PC-9 (cell line): ENCODE results near the gene ANO2. TPM values are rescaled to one million over a fixed set of nuclear protein-coding genes. Genes with fewer than 3 reads are reported as not detected.

Source experiments
- Bru-seq: library from RNA; stranded (reverse); fragments of 400-500 nt; gene quantifications from one replicate; lab custom pipeline; 2021; lab: Mats Ljungman, UMichigan
- BruChase-seq, 2 experiments: library from RNA; stranded (reverse); fragments of 400-500 nt; gene quantifications; one replicate each; lab custom pipeline; 2021; lab: Mats Ljungman, UMichigan
- BruUV-seq: library from RNA; stranded (reverse); fragments of 400-500 nt; replicated peaks from 2 replicates; lab custom pipeline; 2021; lab: Mats Ljungman, UMichigan
- CTCF ChIA-PET: fragments of 300-600 bp; sonication (Branson Sonifier 250); formaldehyde crosslinking; loops from one replicate; lab custom pipeline; 2022; ENCODE audit warnings: antibody characterized with exemption; lab: Charles Lee
- POLR2A ChIA-PET: fragments of 300-600 bp; sonication (Branson Sonifier 250); formaldehyde crosslinking; loops from one replicate; lab custom pipeline; 2022; ENCODE audit warnings: antibody characterized with exemption; ENCODE audit not compliant: unreplicated experiment; lab: Charles Lee
- DNase-seq, 2 experiments: peaks; one replicate each; pipeline versions ENCODE4 v3.0.0 to v3.0.0-alpha.2; 2015 to 2022; ENCODE audit warnings: mixed read lengths in 1 of 2
- H2AFZ ChIP-seq: fragments of 200-600 bp; sonication (generic); 2 replicates; pipeline ENCODE4 v1.8.1; 2017; ENCODE audit warnings: antibody characterized with exemption
- H3F3A ChIP-seq: fragments of 200-600 bp; sonication (generic); 2 replicates; pipeline ENCODE4 v1.8.1; 2017; ENCODE audit warnings: antibody characterized with exemption, mild to moderate bottlenecking, low read depth; ENCODE audit not compliant: insufficient read depth
- H3K27ac ChIP-seq: fragments of 200-600 bp; sonication (generic); 2 replicates; pipeline ENCODE4 v1.6.1; 2016; ENCODE audit warnings: mixed run types
- H3K27me3 ChIP-seq: fragments of 200-600 bp; sonication (generic); 2 replicates; pipeline ENCODE4 v1.6.1; 2016; ENCODE audit warnings: low read depth, mixed run types; ENCODE audit not compliant: insufficient read depth
- H3K36me3 ChIP-seq: fragments of 200-600 bp; sonication (generic); 2 replicates; pipeline ENCODE4 v1.6.1; 2016; ENCODE audit warnings: low read depth, mixed run types
- H3K4me1 ChIP-seq: fragments of 200-600 bp; sonication (generic); replicated peaks from 2 replicates; pipeline ENCODE4 v1.6.1; 2016; ENCODE audit warnings: mixed run types; ENCODE audit not compliant: insufficient read depth
- H3K4me2 ChIP-seq: fragments of 200-600 bp; sonication (generic); 2 replicates; pipeline ENCODE4 v1.6.1; 2017; ENCODE audit warnings: mixed run types
- H3K4me3 ChIP-seq: fragments of 200-600 bp; sonication (generic); 2 replicates; pipeline ENCODE4 v1.6.1; 2016; ENCODE audit warnings: mixed run types
- H3K79me2 ChIP-seq: fragments of 200-600 bp; sonication (generic); 2 replicates; pipeline ENCODE4 v1.6.1; 2017; ENCODE audit warnings: low read depth, mixed run types
- H3K9me2 ChIP-seq: fragments of 200-600 bp; sonication (generic); 2 replicates; pipeline ENCODE4 v1.8.1; 2017; ENCODE audit warnings: mild to moderate bottlenecking; ENCODE audit not compliant: insufficient read depth
- H3K9me3 ChIP-seq: fragments of 200-600 bp; sonication (generic); 2 replicates; pipeline ENCODE4 v1.8.1; 2016; ENCODE audit warnings: low read depth; ENCODE audit not compliant: insufficient read depth
- H4K20me1 ChIP-seq: fragments of 200-600 bp; sonication (generic); 2 replicates; pipeline ENCODE4 v1.8.1; 2017; ENCODE audit not compliant: insufficient read depth
- EZH2 ChIP-seq: fragments of 200-600 bp; sonication (generic); IDR thresholded peaks from 2 replicates; pipeline ENCODE4 v1.8.0; 2017; ENCODE audit warnings: antibody characterized with exemption, low read depth
- intact Hi-C: fragments of 100-400 bp; cut with micrococcal nuclease; formaldehyde crosslinking; loops from one replicate; pipeline ENCODE4 v1.10.0; 2022; ENCODE audit not compliant: unreplicated experiment
- long read RNA-seq: library from polyadenylated mRNA; stranded (forward); transcript quantifications from one replicate; pipeline ENCODE4 v2.0.0, GENCODE V29; 2022
- total RNA-seq: library from RNA; stranded (reverse); gene quantifications from 2 replicates; pipeline ENCODE4 v1.2.3, GENCODE V29; 2021
- TF ChIP-seq, protein P1 (sequence below): fragments of 200-600 bp; sonication (generic); conservative IDR thresholded peaks from 2 replicates; pipeline ENCODE4 v1.6.1; 2017; ENCODE audit warnings: mixed run types, antibody characterized with exemption, mild to moderate bottlenecking, moderate library complexity

ANO2 gene
- total RNA-seq (not detected in 2 replicates), Bru-seq, nascent RNA (percentile 0 among the genes with signal in this experiment), BruChase-seq, experiment 1, labeled RNA remaining after a 2-hour chase (percentile 0 among the genes with signal in this experiment), BruChase-seq, experiment 2, labeled RNA remaining after a 6-hour chase (percentile 2 among the genes with signal in this experiment)
- long read RNA-seq, result 0 reads

GRCh38 chr12:5945071-5946008 lies at the start of gene ANO2:
ANO2 (minus strand) TSS chr12:5945259; CDS start chr12:5945217, 42 bp downstream.
- no peaks in the 10 kb centered on the region for H3K4me1 ChIP-seq
- H3K79me2 ChIP-seq, result no peaks in the 10 kb centered on the region
- no peak within 1 kb of the TSS for H3K4me2 ChIP-seq
- no peak within 1 kb of the TSS for H3K27ac ChIP-seq
- no peaks in the 10 kb centered on the region for H3K9me3 ChIP-seq
- no peak within 1 kb of the TSS for H3K4me3 ChIP-seq
- BruUV-seq, result no TSS peak
- peaks cover 100% of the 10 kb centered on the region for H3K27me3 ChIP-seq
- H4K20me1 ChIP-seq, result no peaks in the 10 kb centered on the region
- intact Hi-C loops, result no loop called here
- H3K9me2 ChIP-seq, result no peaks in the 10 kb centered on the region
- ChIA-PET POLR2A (no interaction called here), CTCF (no interaction called here)
- TF ChIP-seq, protein P1, sequence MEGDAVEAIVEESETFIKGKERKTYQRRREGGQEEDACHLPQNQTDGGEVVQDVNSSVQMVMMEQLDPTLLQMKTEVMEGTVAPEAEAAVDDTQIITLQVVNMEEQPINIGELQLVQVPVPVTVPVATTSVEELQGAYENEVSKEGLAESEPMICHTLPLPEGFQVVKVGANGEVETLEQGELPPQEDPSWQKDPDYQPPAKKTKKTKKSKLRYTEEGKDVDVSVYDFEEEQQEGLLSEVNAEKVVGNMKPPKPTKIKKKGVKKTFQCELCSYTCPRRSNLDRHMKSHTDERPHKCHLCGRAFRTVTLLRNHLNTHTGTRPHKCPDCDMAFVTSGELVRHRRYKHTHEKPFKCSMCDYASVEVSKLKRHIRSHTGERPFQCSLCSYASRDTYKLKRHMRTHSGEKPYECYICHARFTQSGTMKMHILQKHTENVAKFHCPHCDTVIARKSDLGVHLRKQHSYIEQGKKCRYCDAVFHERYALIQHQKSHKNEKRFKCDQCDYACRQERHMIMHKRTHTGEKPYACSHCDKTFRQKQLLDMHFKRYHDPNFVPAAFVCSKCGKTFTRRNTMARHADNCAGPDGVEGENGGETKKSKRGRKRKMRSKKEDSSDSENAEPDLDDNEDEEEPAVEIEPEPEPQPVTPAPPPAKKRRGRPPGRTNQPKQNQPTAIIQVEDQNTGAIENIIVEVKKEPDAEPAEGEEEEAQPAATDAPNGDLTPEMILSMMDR, result no peak
- peak; percentile 7; the same call in 1 of the 2 replicates for TF ChIP-seq EZH2
- peak in 1 of 2 experiments; percentile 29 for DNase-seq
- no peaks in the 10 kb centered on the region for H3F3A ChIP-seq
- no peaks in the 10 kb centered on the region for H3K36me3 ChIP-seq
- H2AFZ ChIP-seq, result no peak within 1 kb of the TSS

DNA sequence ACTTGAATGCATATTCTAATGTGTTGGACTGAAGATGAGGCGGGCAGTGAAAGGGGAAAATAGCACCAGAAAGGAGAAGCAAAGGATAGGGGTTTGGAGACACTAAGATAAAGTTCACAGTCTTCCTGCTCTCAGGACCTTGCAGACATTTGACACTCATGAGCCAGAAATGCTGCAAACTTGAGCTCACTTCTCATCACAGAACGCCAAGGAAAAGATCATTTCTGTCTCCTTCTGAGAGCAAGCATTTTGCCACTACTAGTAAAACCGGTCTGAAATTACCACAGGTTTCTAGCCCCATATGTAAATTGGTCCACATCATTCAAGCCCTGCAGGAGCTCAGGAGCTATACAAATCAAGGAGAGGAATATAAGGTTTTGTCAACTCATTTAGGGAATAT lies 44.6 kb upstream of the ANO2 start:
- no peak overlapping the region for H2AFZ ChIP-seq
- no peak overlapping the region for H3K4me3 ChIP-seq
- H3K36me3 ChIP-seq, result no peaks in the 10 kb centered on the region
- intact Hi-C loops, result loop anchor here (2.0 to 10.0 kb wide), 4 partner anchors 475 to 705 kb away; partner anchors contain the start of genes GAPDH and NOP2
- BruUV-seq, result no TSS peak
- H3K9me3 ChIP-seq, result no peaks in the 10 kb centered on the region
- POLR2A ChIA-PET, result interaction anchor here (0.7 kb wide), 1 partner anchor 48 kb away, joined by 3 read pairs; no protein-coding TSS in a partner anchor
- no peaks in the 10 kb centered on the region for H4K20me1 ChIP-seq
- no peak overlapping the region for H3K27ac ChIP-seq
- H3F3A ChIP-seq, result no peaks in the 10 kb centered on the region
- no peak for DNase-seq
- CTCF ChIA-PET, result interaction anchor here (0.6 to 2.9 kb wide), 5 partner anchors 49 to 583 kb away, joined by 4 to 82 read pairs (median 5); partner anchors contain the start of gene TAPBPL
- H3K27me3 ChIP-seq, result peaks cover 35% of the 10 kb centered on the region
- H3K4me1 ChIP-seq, result no peaks in the 10 kb centered on the region
- no peaks in the 10 kb centered on the region for H3K9me2 ChIP-seq
- H3K4me2 ChIP-seq, result no peak overlapping the region
- H3K79me2 ChIP-seq, result no peaks in the 10 kb centered on the region
- TF ChIP-seq, protein P1, result no peak
- no peak for TF ChIP-seq EZH2

- TF ChIP-seq, protein P1, result peak; percentile 99
- no peak for TF ChIP-seq EZH2
- POLR2A ChIA-PET, result interaction anchor here (0.6 kb wide), 2 partner anchors 482 to 864 kb away, joined by 3 to 5 read pairs; no protein-coding TSS in a partner anchor
Observed at GRCh38 chr12:5988659-5989116, 43.6 kb upstream of the ANO2 start.

More at GRCh38 chr12:5988659-5989116, 43.6 kb upstream of the ANO2 start:
- H3K4me3 ChIP-seq, result no peak overlapping the region
- CTCF ChIA-PET, result interaction anchor here (0.6 to 2.9 kb wide), 23 partner anchors 14 to 544 kb away, joined by 3 to 82 read pairs (median 3); partner anchors contain the start of gene LTBR
- BruUV-seq, result no TSS peak
- DNase-seq, result peak; percentile 50 to 86
- H3K9me2 ChIP-seq, result no peaks in the 10 kb centered on the region
- no peaks in the 10 kb centered on the region for H3K4me1 ChIP-seq
- no peaks in the 10 kb centered on the region for H3K9me3 ChIP-seq
- no peaks in the 10 kb centered on the region for H3K79me2 ChIP-seq
- no peaks in the 10 kb centered on the region for H3K36me3 ChIP-seq
- H3K27me3 ChIP-seq, result peaks cover 35% of the 10 kb centered on the region
- intact Hi-C loops, result loop anchor here (1.0 to 10.0 kb wide), 6 partner anchors 50 to 706 kb away; partner anchors contain the start of genes GAPDH and NOP2
- H4K20me1 ChIP-seq, result no peaks in the 10 kb centered on the region
- no peak overlapping the region for H3K4me2 ChIP-seq
- H2AFZ ChIP-seq, result no peak overlapping the region
- no peak overlapping the region for H3K27ac ChIP-seq
- no peaks in the 10 kb centered on the region for H3F3A ChIP-seq
